Left ventricle myocardium inferior (tissue), 1 donor: ENCODE results near the gene CPNE1. TPM values are rescaled to one million over a fixed set of nuclear protein-coding genes. Genes with fewer than 3 reads are reported as not detected.

ENCODE experiments used
- DNase-seq: peaks from one replicate; pipeline ENCODE4 v3.0.0-alpha.2; 2020
- H3K27ac ChIP-seq: fragments of 200-600 bp; replicated peaks from 2 replicates; pipeline ENCODE4 v1.8.0; 2021
- H3K27me3 ChIP-seq: fragments of 200-600 bp; 2 replicates; pipeline ENCODE4 v1.8.0; 2021; ENCODE audit warnings: low read depth
- H3K36me3 ChIP-seq: fragments of 200-600 bp; 2 replicates; pipeline ENCODE4 v1.8.0; 2021
- H3K4me1 ChIP-seq: fragments of 200-600 bp; 2 replicates; pipeline ENCODE4 v1.8.0; 2021
- H3K4me3 ChIP-seq: fragments of 200-600 bp; 2 replicates; pipeline ENCODE4 v1.8.0; 2021; ENCODE audit warnings: mild to moderate bottlenecking, moderate library complexity
- H3K9me3 ChIP-seq: fragments of 200-600 bp; replicated peaks from 2 replicates; pipeline ENCODE4 v1.8.0; 2021
- intact Hi-C: fragments of 100-400 bp; cut with micrococcal nuclease; formaldehyde crosslinking; loops from one replicate; pipeline ENCODE4 v1.11.0; 2022
- total RNA-seq: library from RNA; stranded (reverse); fragmentation: NEBNext Ultra II Directional; extraction: Animal tissue kit (Norgen Biotek cat#: 25700); gene quantifications from one replicate; pipeline ENCODE4 v1.2.1, GENCODE V29; 2021
- TF ChIP-seq, protein P1 (sequence below): fragments of 200-600 bp; IDR thresholded peaks from 2 replicates; pipeline ENCODE4 v1.8.0; 2021; ENCODE audit warnings: antibody characterized with exemption, mild to moderate bottlenecking, borderline replicate concordance
- donor health status: DM: no; HTN: yes; CAD: no; lungs with severe emphysema.

Gene CPNE1
- total RNA-seq, 1 donor from 2014 or later: 47.3 TPM

- no peak overlapping the region for H3K4me3 ChIP-seq
- intact Hi-C loops: no loop called here
- TF ChIP-seq, protein P1, sequence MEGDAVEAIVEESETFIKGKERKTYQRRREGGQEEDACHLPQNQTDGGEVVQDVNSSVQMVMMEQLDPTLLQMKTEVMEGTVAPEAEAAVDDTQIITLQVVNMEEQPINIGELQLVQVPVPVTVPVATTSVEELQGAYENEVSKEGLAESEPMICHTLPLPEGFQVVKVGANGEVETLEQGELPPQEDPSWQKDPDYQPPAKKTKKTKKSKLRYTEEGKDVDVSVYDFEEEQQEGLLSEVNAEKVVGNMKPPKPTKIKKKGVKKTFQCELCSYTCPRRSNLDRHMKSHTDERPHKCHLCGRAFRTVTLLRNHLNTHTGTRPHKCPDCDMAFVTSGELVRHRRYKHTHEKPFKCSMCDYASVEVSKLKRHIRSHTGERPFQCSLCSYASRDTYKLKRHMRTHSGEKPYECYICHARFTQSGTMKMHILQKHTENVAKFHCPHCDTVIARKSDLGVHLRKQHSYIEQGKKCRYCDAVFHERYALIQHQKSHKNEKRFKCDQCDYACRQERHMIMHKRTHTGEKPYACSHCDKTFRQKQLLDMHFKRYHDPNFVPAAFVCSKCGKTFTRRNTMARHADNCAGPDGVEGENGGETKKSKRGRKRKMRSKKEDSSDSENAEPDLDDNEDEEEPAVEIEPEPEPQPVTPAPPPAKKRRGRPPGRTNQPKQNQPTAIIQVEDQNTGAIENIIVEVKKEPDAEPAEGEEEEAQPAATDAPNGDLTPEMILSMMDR: no peak
- DNase-seq: no peak
- H3K9me3 ChIP-seq: no peaks in the 10 kb centered on the region
- peaks cover 48% of the 10 kb centered on the region for H3K4me1 ChIP-seq
- no peak overlapping the region for H3K27ac ChIP-seq
- peaks cover 30% of the 10 kb centered on the region for H3K36me3 ChIP-seq
- no peaks in the 10 kb centered on the region for H3K27me3 ChIP-seq
Observed at GRCh38 chr20:35650632-35651031, 14.1 kb downstream of the CPNE1 start.

DNA sequence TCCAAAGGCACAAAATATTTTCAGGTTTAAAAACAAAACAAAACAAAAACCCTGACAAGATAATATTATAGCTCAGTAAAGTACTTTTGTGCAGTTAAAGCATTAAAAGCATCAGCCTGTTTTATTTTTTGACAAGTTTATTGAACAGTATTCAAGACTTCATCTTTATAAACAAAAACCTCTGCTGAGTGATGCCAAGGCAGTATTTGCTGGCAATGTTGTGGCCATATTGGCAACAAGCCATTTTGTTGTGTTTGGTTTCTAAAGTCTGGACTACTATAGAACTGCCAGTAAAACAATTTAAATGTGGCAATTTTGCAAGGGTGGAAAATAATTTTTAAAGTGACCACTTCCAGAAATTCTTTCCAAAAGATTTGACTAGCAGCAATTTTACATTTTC lies 15.9 kb downstream of the CPNE1 start:
- peaks cover 48% of the 10 kb centered on the region for H3K4me1 ChIP-seq
- no peak overlapping the region for H3K27ac ChIP-seq
- DNase-seq: no peak
- intact Hi-C loops: no loop called here
- no peaks in the 10 kb centered on the region for H3K27me3 ChIP-seq
- peaks cover 16% of the 10 kb centered on the region for H3K36me3 ChIP-seq
- no peak overlapping the region for H3K4me3 ChIP-seq
- TF ChIP-seq, protein P1: no peak
- H3K9me3 ChIP-seq: no peaks in the 10 kb centered on the region

- no peaks in the 10 kb centered on the region for H3K9me3 ChIP-seq
- peaks cover 4% of the 10 kb centered on the region for H3K36me3 ChIP-seq
- intact Hi-C loops: no loop called here
- no peak overlapping the region for H3K4me3 ChIP-seq
- TF ChIP-seq, protein P1: no peak
- no peak for DNase-seq
- peaks cover 27% of the 10 kb centered on the region for H3K4me1 ChIP-seq
- no peaks in the 10 kb centered on the region for H3K27me3 ChIP-seq
- no peak overlapping the region for H3K27ac ChIP-seq
Observed at GRCh38 chr20:35644806-35645205, 19.9 kb downstream of the CPNE1 start.

- Histone ChIP-seq H3K4me1 (peaks cover 23% of the 10 kb centered on the region), H3K9me3 (no peaks in the 10 kb centered on the region), H3K27me3 (no peaks in the 10 kb centered on the region), H3K27ac (no peak overlapping the region), H3K4me3 (no peak overlapping the region), H3K36me3 (peaks cover 4% of the 10 kb centered on the region)
- TF ChIP-seq, protein P1: no peak
- intact Hi-C loops: no loop called here
- DNase-seq: no peak
Observed at GRCh38 chr20:35643045-35643444, 21.7 kb downstream of the CPNE1 start.

DNA sequence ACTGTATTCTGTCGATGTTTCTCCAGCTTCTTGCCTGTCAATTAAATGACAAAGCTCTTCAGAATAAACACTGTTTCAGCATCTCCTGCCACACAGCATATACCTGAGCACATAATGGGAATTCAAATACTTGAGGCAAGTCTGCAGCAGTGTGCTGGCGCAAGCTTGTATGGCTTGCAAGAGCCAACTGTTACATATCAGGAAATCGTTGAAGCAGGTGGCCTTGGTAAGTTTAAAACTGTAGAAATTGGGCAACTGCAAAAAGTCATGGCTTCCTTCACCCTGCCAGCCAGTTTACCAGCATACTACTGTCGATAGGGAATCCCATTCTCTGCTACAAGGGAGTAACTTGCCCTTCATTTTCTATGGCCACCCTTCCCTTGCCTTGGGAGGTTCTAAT lies 23.0 kb downstream of the CPNE1 start:
- H3K36me3 ChIP-seq: no peaks in the 10 kb centered on the region
- intact Hi-C loops: no loop called here

More for the DNA sequence above, 23.0 kb downstream of the CPNE1 start:
- TF ChIP-seq, protein P1: no peak
- peaks cover 36% of the 10 kb centered on the region for H3K4me1 ChIP-seq
- no peak for DNase-seq
- H3K27me3 ChIP-seq: no peaks in the 10 kb centered on the region
- no peaks in the 10 kb centered on the region for H3K9me3 ChIP-seq
- H3K4me3 ChIP-seq: no peak overlapping the region
- no peak overlapping the region for H3K27ac ChIP-seq
